Iris pigment epithelial cell (primary cell): ENCODE data around the gene CTDSPL2.
"Not testable (repeated sequence)": the region's sequence is repeated elsewhere in the genome, so short reads cannot be mapped to it uniquely, and the experiment has no call there.

Experiments
- DNase-seq: peaks from one replicate; pipeline ENCODE4 v3.0.0-alpha.2; 2011; ENCODE audit warnings: low read depth

The CTDSPL2 gene

DNA sequence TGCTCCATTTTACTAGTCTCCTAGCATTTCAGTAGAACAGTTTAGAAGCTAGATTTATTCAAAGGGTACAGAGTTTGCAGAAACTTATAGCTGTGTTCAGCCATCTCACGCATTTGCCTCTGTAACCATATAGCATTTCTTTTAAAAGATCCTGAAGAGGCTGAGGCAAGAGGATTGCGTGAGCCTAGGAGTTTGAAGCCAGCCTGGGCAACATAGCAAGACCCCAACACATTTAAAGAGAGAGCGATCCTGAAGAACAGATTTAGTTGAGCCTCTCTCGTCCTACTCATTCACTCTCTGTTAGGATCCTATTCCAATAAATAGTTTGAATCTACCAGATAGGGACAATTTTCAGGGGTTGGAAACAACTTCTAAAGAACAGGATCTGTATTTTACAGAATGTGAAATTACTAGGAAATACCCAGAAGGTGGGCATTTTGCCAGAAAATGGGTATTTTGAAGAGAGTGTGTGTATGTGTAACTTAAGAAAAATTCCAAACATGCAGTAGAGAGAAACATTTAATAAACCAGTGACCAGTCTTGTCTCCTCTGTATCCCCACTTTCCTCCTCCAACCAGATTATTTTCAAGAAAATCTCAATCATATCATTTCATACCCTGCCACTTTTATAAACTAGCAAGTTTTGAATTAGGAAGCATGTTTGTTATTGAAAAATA, 114.0 kb downstream of the CTDSPL2 start:
- DNase-seq: peak; percentile 92

DNA sequence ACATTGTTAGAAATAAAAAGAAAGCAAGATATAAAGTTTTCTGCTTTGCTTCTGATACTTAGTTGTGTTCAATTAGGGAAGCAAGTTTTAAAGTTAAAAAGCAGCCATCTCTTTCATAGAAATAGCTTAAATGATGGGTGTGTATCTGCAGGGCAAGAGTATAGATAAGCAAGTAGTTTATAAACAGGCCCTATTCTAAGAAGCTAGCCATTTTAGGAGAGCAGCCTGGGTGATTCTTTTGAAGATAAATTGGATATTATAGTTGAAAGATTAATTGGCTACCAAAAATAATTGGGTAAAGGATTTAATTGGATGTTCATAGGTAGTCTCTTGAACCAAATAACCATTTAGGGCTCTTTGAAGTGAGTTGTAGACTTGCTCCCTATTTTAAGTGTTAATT, 115.2 kb downstream of the CTDSPL2 start:
- DNase-seq: no peak

DNA sequence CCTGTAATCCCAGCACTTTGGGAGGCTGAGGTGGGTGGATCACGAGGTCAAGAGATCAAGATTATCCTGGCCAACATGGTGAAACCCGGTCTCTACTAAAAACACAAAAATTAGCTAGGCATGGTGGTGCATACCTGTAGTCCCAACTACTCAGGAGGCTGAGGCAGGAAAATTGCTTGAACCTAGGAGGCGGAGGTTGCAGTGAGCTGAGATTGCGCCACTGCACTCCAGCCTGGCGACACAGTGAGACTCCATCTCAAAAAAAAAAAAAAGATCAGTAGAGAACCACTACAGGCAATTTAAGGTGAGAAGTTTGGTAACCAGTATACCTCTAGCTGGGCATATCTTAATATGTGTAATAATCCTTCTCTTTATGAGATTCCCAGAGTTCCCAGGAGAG, 117.3 kb downstream of the CTDSPL2 start:
- not testable (repeated sequence) for DNase-seq

DNA sequence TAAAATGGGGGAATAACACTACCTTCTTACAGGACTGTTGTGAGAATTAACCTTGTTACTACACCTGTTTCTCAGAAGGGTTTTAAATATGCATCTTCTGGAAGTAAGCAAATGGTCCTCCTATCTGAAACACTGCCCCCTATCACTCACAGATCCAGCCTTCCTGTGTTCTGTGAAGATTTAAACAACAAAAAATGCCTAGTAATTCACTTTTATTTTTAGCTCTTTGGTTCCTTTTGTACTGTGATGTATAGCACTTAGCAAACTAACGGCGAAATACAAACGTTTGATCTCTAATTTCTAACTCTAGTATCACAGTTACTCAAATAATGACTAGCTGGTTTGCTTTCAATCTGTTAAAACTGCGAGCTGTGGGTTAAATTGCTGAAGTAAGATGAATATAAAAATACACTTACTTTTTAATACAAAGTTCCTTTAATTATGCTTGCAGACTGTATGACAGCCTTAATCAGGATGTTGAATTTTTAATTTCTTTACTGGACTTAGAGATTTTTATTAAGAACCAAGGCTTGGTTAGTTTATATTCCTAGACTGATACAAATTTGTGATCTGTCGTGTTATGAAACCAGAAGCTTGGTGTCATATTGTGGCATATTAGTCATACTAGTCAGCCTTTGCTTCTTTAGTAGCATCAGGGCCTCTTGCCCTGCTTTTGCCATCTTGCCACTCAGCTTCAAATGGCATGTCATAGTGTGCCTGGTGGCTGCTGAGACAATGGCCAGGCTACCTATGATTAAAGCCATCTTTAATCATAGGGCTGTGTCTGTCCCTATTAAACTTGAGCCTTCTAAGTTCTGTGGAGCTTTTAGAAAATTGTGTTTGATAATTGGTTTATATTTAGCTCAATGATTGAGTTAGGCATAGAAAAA, 118.7 kb downstream of the CTDSPL2 start:
- DNase-seq: peak; percentile 43

DNA sequence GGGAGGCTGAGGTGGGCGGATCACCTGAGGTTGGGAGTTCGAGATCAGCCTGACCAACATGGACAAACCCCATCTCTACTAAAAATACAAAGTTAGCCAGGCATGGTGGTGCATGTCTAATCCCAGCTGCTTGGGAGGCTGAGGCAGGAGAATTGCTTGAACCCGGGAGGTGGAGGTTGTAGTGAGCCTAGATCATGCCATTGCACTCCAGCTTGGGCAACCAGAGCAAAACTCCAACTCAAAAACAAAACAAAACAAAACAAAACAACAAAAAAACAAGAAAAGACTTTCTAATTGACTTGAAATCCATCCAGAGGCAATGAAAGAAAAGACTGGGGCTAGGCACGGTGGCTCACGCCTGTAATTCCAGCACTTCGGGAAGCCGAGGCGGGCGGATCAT, 121.7 kb downstream of the CTDSPL2 start:
- DNase-seq: not testable (repeated sequence)

DNA sequence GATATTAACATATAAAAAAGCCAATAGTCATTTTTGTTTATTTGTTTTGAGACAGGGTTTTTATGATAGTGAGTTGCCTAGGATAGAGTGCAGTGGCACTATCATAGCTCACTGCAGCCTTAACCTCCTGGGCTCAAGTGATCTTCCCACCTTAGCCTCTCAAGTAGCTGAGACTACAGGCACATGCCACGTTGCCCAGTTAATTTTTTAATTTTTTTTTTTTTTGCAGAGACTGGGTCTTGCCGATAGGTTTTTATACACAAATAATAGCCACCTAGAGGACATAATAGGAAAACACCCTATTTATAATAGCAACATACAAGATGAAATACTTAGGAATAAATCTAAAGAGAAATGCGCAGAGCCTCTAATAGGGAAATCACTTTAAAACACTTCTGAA, 122.8 kb downstream of the CTDSPL2 start:
- DNase-seq: peak; percentile 57

DNA sequence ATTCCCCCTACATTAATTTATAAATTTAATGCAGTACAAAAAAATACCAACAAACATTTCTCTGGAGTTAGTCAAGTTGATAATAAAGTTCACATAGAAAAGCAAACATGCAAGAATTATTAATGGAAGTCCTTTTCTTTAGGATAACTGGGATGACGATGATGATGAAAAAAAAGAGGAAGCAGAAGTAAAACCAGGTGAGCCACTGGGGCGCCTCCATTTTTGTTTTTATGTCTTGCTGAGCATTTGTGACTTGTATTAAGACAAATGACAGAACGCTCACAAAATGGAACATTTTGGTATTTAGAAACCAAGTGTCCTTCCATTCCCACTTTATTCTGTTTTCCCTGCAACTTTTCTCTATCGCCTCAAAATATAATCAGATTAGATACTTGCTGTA, 123.3 kb downstream of the CTDSPL2 start:
- no peak for DNase-seq

DNA sequence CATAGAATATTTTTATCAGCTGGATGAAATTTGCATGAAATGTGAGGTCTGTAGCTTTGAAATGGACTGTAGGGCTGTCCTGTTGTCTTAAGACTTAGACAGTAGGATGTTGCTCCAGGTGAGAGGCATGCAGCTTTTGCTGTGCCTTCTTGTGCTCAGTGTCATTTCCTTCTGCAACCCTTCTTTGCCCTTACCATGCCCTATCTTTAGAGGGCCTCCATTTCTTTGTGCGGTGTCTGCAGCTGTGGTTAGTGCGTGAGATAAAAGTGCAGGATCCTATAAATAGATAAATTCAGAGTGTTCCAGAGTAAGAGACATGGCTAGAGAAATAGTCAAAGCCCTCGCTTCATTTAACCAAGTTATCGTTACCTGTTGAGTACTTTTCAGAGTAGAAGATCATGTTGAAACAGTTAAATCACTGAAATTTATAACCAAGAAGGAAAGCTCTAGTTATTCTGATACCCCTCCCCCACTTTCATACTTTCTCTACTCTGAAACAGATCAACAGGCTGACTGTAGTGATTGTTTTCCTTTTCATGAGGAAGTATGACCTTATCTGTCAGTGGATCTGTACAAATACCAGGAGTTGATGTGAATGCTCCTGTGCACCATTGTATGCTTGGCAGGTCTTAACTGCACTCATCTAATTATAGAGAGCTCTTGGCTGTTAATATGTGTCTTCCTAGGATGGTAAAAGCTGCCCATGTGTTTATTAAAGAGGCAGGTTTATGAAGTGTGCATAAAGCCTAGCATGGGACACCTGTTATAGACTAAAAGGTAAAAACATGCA, 127.7 kb downstream of the CTDSPL2 start:
- peak; percentile 27 for DNase-seq

DNA sequence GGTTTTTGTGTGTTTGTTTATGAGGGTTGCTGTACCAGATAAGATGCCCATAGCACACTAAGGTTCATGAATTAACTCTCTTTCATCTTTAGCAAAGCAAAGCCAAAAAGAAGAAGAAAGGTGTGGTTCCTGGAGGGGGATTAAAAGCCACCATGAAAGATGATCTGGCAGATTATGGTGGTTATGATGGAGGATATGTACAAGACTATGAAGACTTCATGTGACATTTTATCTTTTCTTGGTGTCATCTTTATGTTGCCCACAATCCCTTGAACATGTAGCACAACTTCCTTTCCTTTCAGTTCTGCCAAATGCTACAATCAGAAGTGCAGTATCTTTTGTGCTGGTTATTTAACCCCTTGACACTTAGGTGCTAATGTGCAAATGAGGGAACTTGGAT, 133.5 kb downstream of the CTDSPL2 start:
- DNase-seq: not testable (repeated sequence)

DNA sequence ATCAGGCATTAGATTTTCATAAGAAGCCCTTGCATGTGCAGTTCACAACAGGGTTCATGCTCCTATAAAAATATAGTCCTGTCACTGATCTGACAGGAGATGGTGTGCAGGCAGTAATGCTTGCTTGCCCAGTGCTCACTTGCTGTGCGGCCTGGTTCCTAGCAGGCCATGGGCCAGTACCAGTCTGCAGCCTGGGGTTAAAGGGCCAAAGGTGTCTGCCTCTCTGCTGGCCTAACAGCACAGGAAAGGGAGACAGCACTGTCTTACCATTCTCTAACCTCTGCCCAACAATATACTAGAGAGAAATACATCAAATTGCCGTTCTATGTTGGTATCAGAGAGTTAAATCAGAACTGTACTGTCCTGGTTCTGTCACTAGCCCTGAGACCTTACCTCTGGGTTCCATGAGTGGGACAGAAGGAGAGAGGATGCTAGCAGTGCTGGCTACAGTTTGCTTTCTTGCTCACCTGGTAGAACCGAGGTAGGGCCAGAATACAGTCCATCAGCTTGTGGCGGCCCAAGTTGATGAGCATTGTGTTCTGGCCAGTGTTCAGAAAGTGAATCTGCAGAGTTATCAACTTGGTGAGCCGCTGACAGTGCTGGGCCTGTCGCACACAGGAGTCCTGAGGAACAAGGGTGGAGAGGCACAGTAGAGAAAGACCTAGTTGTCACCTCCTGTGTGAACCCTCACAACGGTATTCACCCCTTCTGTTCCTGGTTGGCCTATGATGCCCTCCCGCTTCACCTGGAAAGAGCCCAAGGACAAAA, 138.1 kb downstream of the CTDSPL2 start:
- DNase-seq: no peak

DNA sequence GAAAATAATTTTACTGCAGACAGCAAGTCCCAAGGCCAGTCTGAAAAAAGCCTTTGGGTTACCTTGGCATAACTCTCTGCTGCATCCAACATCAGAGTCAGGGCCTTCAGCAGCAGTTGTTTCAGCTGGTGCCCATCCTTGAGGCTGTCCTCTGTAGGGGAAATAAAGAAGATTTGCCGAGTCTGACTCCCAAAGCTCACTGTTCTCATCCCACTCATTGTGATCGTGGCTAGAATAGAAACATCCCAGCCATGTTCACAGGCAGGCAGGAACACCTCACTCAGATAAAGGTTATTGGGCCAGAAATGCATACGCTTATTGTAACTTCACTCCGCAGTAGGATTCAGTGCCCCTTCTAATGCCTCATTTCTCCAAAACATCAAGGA, 138.7 kb downstream of the CTDSPL2 start:
- no peak for DNase-seq

DNA sequence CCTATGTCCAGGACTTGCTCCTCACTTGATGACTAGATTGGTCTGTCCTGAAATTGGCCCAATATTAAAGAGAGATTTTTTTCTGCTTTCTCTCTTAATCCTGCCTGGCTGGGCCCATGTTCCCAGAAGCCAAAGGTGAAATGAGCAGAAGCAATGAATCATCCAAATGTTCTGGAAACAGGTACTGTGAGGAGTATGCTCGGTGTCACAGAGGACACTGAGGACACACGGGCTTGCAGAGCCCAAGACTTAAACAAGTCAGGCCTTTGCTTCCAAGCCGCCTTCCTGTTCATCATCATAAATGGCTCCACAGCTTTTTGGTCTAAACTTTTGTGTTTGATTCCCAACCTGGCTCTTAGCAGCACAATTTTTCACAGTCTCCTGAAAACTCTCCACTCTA, 140.9 kb downstream of the CTDSPL2 start:
- DNase-seq: no peak

DNA sequence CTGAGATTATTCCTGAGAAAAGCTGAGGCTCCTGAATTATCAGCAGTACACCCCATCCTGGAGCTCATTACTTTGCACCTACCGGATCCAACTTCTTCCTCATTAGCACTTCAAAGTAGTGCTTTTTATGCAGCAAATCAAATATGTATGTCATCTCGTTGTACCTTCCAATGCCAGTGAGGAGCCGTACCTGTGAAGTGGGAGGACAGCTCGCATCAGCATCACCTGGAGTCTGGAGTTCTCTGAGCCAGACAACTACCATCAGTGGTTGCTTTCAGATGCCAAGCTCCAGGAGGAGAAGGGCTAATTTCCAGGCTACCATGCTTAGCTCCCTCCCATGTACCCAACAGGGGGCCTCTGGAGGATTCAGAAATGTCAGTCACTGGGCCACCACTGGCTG, 141.9 kb downstream of the CTDSPL2 start:
- DNase-seq: no peak

DNA sequence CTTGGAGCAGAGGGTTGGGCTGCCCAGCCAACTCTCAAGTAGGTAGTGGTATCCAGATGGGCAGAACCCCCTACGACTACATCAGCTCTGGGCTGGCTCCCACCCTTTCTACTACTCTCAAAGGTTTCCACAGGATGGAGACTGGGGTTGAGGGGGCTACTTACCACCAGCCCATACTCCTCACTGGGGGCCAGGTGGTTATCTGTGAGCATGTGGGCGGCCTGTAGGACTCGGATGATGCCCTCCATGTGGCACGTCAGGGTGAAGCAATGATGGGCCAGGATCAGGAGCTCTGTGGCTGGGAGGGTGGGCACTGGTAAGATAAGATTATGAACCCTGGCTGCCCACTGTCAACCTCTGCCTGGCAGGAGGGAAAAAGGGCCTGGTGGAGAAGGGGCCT, 142.9 kb downstream of the CTDSPL2 start:
- no peak for DNase-seq

DNA sequence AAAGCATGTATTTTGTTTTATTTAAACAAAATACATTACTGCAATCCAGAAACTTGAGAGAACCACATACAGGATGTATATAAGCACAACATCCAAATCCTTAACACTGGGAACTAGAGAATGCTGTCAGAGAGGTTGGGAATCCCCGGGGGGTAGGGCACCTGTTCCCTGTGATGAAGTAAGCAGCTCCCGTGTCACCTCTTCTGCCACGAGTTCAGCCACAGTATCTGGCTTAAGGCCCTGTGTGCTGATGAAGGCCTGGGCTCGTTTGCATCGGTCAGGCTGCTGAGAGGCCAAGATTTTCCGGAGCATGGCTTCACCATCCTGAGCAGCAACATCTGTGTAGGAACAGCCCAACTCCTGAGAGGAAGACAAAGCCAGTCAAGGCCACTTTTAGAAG, 146.0 kb downstream of the CTDSPL2 start:
- DNase-seq: no peak

DNA sequence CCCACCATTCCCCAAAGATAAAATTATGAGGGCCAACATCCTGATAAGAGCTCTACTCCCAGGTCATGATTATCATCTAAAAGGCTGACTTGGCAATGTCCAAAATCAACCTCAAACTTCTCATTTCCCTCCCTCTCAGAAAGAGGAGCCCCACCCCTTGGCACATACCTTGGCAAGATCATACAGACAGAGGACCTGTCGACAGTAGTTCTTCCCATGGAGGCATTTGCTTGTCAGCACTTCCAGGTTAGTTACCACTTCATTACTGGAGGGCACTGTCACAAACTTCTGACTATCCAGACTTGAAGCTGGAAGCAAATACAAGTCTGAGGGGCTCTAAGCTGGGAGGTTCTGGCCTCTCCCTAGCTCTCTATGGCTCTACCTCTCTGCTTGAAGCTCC, 147.3 kb downstream of the CTDSPL2 start:
- no peak for DNase-seq
